DLD1 (cell line): ENCODE results near the gene FBLN2.

Experiments
- in situ Hi-C: cut with HindIII; loops from 2 replicates; pipeline ENCODE4 v1.10.0; 2017; ENCODE audit warnings: low sequenced_read_pairs

Gene FBLN2

DNA sequence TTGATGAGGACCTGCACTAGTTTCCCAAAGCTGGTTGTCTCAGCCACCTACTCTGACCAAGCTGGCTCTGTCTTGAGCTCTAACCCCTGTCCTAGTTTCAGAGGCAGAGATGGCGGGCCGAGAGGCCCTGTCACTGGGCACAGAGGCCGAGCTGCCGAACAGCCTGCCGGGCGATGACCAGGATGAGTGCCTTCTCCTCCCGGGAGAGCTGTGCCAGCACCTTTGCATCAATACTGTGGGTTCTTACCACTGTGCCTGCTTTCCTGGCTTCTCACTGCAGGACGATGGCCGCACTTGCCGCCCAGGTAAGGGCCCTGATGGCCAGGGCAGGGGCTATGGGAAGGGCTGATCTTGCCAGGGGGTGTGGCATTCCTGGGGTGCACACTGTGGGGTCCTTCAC, 69.1 kb downstream of the FBLN2 start:
- in situ Hi-C loops = no loop called here

DNA sequence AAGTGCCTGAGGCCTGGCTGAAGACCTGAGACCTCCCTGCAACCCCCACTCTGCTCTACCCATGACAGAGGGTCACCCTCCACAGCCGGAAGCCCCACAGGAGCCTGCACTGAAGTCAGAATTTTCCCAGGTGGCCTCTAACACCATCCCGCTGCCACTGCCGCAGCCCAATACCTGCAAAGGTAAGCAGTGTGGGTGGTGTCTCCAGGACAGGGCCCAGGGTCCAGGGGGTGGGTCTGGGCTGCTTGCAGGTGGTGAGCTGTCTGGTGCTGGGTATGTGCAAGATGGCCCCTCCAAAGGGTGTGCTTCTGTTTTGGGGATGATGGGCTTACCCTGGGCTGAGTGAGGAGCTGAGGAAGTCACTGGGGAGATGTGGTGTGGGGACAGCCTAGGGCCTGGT, 69.9 kb downstream of the FBLN2 start:
- in situ Hi-C loops = no loop called here

DNA sequence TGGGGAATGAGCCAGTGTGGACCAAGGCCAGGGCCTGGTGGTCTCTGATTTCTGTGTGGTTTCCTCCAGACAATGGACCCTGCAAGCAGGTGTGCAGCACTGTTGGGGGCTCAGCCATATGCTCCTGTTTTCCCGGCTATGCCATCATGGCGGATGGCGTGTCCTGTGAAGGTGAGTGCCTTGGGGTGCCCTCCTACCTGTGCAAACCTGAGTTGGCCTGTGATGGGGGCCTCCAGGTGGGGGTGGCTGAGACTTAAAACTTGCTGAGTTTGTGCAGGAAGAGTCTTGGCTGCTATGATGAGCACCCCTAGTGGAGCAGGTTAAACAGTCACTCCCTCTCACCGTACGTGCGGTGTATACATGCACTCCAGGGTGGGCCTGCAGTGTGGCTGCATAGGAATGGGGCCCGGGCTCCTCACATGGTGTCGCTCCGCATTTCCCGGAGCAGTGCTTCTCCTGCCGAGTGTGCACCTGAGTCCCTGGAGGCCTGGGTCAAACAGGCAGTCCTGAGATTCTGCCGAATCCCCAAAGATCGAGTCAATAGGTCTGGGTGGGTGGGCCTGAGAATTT, 70.8 kb downstream of the FBLN2 start:
- in situ Hi-C loops = no loop called here

DNA sequence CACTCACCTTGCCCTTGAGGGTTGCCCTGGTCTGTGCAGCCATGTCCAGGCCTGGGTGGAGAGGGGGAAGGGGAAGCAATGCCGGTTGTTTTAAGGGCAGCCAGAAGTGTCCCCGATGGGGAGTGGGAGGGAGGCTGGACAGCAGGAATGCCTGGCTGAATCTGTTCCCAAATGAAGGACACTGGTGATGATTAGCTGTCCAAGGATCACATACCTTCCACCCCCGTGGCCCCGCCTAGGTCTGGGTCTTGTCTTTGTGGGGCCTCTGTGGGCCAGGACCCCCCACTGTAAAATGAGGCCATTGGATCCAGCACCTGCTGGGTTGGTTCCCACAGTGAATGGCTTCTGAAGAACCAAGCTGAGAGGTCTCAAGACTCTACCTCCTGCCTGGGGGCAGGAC, 71.4 kb downstream of the FBLN2 start:
- in situ Hi-C loops = no loop called here

DNA sequence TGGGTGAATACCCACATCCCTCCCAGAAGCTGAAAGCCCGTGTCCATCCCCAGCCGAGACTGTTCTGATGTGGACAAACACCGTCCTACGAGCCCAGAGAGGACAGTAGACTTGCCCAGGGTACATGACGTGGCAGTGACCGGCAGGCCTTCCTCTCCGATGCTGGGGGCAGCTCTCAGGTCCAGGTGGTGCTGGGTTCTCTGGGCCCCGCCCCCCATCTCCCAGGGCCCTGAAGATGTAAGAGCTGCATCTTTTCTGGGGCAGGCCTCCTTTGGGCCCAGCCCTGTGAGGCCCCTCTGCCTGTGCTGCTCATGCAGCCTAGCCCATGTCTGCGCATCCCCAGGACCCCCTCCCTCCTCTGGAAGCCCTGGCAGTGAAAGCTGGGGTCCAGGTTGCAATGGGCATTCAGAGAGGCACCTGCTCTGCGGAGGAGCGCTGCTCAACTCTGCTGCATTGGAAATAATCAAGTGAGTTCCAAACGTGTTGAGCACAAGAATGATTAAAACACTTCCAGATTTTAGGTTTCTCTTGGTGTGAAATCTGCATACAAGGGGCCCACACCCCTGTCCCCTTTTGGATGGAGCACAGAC, 71.9 kb downstream of the FBLN2 start:
- in situ Hi-C loops = no loop called here

DNA sequence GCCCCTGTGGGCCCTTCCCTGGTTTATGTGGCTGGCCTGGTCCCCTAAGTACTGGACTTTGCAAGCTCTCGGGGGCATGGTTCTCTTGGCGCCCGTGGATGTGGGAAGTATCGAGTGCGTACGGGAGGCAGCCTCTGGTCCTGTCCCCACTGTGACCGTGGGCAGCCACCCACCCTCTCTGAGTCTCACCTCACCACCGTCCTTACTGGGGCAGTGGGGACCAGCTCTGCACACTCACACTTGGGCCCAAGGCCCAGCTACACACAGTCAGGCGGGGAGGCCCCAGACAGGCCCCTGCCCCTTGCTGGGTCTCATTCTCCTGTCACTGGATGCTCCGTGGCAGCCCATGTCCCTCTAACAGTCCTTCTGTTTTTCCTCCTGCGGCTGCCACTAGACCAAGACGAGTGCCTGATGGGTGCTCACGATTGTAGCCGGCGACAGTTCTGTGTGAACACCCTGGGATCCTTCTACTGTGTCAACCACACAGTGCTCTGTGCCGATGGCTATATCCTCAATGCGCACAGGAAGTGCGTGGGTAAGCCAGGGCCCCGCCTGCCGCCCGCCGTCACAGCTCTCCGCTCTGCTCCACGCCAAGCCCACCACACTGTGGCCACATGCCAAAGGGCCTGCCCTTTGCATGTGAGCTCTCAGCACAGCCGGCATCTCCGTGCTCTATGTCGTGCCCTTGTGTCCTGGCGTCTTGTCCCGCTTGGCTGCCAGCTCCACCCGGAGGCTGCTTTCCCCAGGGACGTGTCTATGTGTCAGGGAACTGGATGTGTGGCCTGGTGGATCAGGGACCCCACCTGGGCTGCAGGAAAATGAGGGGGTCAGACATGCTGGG, 72.7 kb downstream of the FBLN2 start:
- in situ Hi-C loops = no loop called here

DNA sequence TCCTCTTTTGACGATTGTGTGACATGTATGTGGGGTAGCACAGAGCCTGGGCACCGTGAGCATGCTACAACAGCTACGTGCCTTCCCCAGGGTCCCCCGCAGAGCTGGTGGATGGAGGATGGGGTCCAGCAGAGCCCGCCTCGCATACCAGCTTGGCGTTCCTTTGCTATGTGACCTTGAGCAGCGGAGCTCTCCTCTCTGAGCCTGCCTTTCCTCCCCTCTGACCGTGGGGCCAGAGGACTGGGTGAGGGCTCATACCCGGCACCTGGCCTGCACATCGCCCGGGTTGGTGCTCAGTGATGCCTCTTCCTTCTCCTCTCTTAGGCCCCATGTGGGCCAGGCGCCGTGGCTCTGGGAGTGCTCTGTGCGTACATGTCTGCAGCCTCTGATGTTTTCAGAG, 73.4 kb downstream of the FBLN2 start:
- in situ Hi-C loops = no loop called here

DNA sequence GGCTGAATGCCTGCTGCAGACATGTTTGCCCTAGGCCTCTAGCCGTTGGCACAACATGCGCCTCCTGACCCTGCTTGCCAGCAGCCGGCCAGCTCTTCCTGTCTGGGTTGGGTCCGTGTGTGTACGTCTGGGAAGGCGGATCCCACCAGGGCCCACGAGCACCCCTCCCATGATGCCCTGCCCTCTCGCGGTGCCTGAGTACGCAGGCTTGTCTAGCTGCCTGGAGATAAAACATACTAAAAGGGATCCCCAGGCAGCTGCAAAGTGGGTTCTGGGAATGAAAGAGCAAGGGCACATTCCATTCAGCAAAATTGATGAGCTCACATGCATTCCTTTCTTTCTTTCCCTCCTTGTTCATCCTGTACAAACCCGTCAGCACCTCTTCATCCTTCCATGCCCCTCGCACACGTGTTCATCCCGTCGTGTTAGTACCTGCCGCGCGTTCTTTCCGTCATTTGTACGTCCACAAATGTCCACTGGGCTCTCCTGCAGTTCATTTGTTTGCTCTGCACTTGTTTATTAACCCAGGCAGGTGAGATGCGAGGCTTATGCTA, 74.3 kb downstream of the FBLN2 start:
- in situ Hi-C loops = no loop called here

DNA sequence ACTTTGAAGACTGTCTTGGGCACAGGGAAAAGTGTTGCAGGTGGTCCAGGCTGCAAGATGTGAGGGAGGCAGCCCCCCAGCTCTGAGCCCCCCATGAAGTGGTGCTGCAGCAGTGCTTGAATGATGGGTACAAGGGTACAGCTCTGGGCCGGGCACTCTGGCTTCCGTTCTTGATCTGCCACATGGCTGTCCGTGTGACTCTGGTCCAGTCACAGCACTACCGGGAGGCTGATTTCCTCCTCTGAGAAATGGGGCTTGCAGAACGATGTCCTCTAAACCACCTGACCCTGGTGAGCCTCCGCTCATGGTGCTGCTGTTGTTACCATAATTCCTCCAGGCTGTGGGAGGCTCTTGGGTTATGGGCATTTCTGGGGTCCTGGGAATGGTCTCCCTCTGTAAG, 75.1 kb downstream of the FBLN2 start:
- in situ Hi-C loops = no loop called here

DNA sequence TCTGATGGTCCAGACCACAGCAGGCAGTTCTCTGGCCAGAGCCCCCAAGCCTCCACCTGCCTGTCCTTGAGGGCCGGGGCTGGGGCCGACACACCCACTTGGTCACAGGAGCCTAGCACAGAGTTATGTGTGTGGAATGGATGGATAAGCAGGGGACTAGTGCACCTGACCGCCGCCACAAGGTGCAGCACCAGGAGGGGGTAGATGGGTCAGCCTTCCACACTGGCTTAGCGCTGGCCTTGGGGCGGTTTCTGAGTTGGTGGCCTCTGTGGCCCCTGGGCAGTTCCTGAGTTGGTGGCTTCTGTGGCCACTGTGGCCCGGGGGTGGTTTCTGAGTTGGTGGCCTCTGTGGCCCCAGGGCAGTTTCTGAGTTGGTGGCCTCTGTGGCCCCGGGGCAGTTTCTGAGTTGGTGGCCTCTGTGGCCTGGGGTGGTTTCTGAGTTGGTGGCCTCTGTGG, 75.8 kb downstream of the FBLN2 start:
- in situ Hi-C loops = loop anchor here (25.0 kb wide), 1 partner anchor 112 kb away; no protein-coding TSS in a partner anchor

DNA sequence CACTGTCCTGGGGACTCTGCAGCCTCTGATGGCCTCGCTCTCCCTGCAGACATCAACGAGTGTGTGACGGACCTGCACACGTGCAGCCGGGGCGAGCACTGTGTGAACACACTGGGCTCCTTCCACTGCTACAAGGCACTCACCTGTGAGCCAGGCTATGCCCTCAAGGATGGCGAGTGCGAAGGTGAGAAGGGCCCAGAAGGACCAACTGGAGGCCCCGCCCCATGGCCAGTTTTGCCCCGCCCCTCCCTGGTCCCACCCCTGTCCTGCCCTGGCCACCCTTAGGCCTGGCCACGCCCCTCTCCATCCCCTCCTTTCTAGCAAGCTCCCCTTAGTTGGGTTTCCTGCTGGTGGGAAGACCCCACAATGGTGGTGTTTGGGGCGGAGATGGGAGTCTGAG, 77.5 kb downstream of the FBLN2 start:
- in situ Hi-C loops = loop anchor here (25.0 kb wide), 1 partner anchor 114 kb away; no protein-coding TSS in a partner anchor

DNA sequence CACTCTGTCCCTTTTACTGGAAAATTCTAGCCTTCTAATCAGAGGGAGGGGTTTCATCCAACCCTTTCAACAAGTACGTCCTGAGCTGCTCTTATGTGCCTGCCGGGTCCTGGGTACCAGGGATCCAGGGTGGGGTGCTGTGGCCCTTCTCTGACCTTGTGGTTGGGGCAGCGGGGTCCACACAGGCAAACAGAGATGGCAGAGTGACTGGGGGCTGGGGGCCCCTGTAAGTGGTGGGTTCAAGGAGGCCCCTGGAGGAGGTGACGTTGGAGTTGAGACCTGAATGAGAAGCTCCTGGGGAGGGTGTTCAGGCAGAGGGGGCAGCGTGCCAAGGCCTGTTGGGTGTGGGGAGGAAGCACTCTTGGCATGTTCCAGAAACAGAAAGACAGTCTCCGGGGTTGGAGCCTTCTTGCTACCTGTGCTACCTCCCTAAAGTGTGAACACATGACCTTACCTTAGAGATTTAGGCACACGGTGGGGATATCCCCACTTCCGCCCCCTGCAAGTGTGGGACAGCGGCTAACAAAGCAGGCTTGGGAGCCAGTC, 78.1 kb downstream of the FBLN2 start:
- in situ Hi-C loops = loop anchor here (25.0 kb wide), 1 partner anchor 115 kb away; no protein-coding TSS in a partner anchor

DNA sequence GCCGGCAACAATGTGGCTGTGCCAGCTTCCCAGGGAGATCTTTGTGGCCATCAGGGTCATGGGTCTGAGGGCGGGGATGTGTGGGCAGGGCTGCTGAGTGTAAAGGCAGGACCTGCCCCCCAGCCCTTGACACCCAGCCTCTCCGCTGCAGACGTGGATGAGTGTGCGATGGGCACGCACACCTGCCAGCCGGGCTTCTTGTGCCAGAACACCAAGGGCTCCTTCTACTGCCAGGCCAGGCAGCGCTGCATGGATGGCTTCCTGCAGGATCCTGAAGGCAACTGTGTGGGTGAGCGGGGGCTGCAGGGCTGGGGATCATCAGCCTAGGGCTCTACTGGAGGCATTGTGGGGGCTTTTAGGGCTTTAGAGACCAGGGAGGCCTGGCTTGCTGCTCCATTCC, 78.8 kb downstream of the FBLN2 start:
- in situ Hi-C loops = loop anchor here (25.0 kb wide), 1 partner anchor 115 kb away; no protein-coding TSS in a partner anchor

DNA sequence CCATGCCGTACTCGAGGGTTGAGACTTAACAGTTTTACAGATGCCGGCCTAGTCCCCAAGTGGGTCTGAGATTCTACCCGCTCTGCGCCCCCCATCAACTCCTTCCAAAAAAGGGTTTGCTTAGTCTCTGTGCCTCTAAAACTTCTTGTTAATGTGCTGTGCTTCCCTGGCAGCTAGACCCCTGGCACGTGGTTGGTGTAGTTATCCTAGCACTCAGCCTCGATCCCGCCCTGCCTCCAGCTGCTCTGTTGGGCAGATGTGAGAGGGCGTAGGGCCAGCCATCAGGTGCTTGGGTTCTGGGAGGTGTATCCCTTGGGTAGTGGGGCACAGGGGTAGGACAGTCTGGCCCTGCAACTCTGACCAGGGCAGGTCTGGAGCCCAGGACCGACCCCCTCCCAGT, 79.5 kb downstream of the FBLN2 start:
- in situ Hi-C loops = loop anchor here (25.0 kb wide), 1 partner anchor 116 kb away; no protein-coding TSS in a partner anchor

DNA sequence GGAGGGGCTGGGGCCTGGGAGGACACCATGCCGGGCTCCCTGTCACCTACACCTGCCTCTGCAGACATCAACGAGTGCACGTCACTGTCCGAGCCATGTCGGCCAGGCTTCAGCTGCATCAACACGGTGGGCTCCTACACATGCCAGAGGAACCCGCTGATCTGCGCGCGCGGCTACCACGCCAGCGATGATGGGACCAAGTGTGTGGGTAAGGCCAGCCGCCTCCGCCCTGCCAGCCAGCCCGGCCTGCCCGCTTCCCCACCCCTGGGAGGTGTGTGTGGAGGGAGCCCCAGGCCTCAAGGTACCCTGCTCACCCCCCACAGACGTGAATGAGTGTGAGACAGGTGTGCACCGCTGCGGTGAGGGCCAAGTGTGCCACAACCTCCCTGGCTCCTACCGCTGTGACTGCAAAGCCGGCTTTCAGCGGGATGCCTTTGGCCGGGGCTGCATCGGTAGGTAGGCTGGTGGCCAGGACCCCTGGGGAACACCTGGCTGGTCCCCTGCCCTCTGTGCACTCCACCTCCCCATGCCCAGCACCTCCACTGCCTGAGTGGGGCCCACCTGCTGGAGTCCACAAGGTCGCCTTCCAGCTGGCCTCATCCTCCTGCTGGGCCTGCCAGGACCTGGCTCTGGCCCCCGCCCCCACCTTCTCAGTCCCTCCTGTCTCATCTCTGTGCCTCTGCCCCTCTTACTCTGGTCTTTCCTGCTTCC, 80.1 kb downstream of the FBLN2 start:
- in situ Hi-C loops = loop anchor here (25.0 kb wide), 1 partner anchor 117 kb away; no protein-coding TSS in a partner anchor

DNA sequence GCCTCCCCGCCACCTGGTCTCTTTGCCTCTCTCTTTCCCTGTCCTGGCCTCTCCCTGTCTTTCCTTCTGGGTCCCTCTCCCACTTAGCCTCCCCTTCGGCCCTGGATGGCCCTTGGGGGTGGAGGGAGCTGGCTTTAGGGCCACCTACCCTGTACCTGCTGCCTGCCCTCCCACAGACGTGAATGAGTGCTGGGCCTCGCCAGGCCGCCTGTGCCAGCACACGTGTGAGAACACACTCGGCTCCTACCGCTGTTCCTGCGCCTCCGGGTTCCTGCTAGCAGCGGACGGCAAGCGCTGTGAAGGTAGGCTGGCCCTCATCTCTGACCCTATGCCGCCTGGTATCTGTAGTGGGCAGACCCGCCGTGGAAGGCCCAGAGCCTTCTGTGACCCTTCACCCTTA, 80.7 kb downstream of the FBLN2 start:
- in situ Hi-C loops = loop anchor here (25.0 kb wide), 1 partner anchor 117 kb away; no protein-coding TSS in a partner anchor

DNA sequence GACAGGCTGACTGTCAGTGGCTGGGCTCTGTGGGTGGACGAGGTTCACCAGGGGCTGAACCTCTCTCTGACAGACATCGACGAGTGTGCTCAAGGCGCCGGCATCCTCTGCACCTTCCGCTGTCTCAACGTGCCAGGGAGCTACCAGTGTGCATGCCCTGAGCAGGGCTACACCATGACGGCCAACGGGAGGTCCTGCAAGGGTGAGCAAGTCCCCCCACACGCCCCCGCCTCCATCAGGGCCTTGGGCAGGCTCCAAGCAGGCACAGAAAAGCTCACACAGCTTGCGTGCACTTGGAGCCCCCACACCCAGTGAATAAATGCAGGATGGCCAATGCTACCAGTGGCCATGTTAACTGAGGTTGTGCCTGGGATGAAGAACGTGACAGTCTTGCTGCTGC, 82.3 kb downstream of the FBLN2 start:
- in situ Hi-C loops = loop anchor here (25.0 kb wide), 1 partner anchor 119 kb away; no protein-coding TSS in a partner anchor

DNA sequence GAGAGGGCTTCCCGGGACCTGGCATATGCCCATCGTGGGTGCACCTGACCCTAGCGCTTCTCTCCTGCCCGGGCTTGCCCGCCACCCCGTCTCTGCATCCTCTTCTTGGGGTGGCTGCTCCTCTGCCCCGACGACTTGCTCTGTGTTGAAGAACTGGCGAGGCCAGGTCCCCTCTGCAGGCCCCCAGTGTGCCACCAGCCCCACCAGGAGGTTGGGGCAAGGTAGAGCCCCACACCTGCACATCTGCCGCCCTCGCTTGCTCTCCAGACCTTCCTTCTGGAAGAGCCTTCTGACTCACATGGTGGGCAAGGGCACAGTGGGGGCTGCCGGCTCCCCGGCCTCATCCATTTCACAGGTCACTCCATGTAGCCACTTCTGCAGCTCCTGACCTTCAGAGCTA, 84.3 kb downstream of the FBLN2 start:
- in situ Hi-C loops = loop anchor here (25.0 kb wide), 1 partner anchor 121 kb away; no protein-coding TSS in a partner anchor

DNA sequence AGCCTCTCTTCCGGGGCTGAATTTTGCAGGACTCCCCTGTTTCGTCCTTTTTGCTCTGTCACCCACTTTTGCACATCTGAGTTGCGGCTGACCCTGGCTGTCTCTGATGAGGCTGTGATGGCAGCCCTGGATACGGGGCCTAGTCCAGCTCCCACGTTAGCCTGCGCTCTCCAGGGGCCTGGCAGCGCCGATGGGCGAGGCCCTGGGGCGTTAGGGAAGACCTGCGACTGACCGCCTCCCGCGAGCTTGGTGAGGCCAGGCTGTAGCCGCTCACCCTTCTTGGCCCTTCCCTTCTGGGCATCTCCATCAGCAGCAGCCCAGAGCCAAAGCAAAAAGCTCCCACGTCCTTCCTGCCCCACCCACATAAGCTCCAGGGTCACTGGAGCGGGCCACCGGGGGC, 85.2 kb downstream of the FBLN2 start:
- in situ Hi-C loops = loop anchor here (25.0 kb wide), 1 partner anchor 122 kb away; no protein-coding TSS in a partner anchor

DNA sequence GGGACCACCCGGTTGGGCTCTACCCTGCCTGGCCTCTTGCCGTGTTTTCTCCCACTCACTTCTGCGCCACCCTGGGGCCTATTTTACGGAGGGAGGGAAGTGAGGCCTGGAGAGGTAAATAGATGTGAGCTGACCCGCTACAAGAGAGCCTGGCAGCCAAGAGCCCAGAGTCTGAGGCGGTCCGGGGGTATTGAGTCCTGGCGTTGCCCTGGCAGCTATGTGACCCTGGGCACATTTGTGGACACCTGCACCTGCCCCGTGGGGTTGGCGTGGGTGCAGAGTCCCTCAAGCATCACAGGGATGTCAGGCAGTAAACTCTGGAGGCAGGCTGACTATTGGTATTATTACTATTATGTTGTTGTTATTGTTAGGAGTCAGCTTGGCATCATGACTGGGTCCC, 85.7 kb downstream of the FBLN2 start:
- in situ Hi-C loops = loop anchor here (25.0 kb wide), 1 partner anchor 122 kb away; no protein-coding TSS in a partner anchor
